H54 (cell line): ENCODE results near the gene PARVB.

Experiments used
- DNase-seq: peaks from one replicate; pipeline ENCODE4 v3.0.0; 2011; ENCODE audit warnings: low spot score, mixed read lengths; ENCODE audit not compliant: insufficient read length
- FAIRE-seq: peaks from 3 replicates; lab custom pipeline; 2011; peaks lifted over from hg19 to GRCh38; lab: Jason Lieb, UNC
- POLR2A ChIP-seq: IDR thresholded peaks from 2 replicates; pipeline ENCODE4 v1.6.1; 2011; ENCODE audit warnings: low read depth, mild to moderate bottlenecking, low read length

The PARVB gene

GRCh38 chr22:44024288-44024921 lies at the start of gene PARVB:
TSS of gene PARVB (plus strand) at chr22:44024302. CDS start at chr22:44024340, 38 bp downstream.
- no peak for TF ChIP-seq POLR2A
- DNase-seq (no peak), FAIRE-seq (no peak)

GRCh38 chr22:43975041-43975440 lies 49.1 kb upstream of the PARVB start:
- no peak for DNase-seq
- FAIRE-seq: no peak
- no peak for TF ChIP-seq POLR2A

- FAIRE-seq (no peak), DNase-seq (no peak)
- TF ChIP-seq POLR2A: no peak
Observed at GRCh38 chr22:43976861-43977795, 47.0 kb upstream of the PARVB start.

- FAIRE-seq (no peak), DNase-seq (no peak)
- TF ChIP-seq POLR2A: no peak
Observed at GRCh38 chr22:43978558-43978957, 45.5 kb upstream of the PARVB start.

- no peak for FAIRE-seq
- no peak for TF ChIP-seq POLR2A
- DNase-seq: no peak
Observed at GRCh38 chr22:43980579-43980978, 43.5 kb upstream of the PARVB start.

GRCh38 chr22:43980996-43981395 lies 43.1 kb upstream of the PARVB start:
- no peak for TF ChIP-seq POLR2A
- FAIRE-seq: no peak
- DNase-seq: no peak

- FAIRE-seq: no peak
- TF ChIP-seq POLR2A: no peak
- DNase-seq: no peak
Observed at GRCh38 chr22:43983808-43984207, 40.3 kb upstream of the PARVB start.

- no peak for TF ChIP-seq POLR2A
- DNase-seq (no peak), FAIRE-seq (no peak)
Observed at GRCh38 chr22:43985532-43985931, 38.6 kb upstream of the PARVB start.

- FAIRE-seq: no peak
Observed at GRCh38 chr22:43988116-43988820, 35.8 kb upstream of the PARVB start.

GRCh38 chr22:43988960-43989359 lies 35.1 kb upstream of the PARVB start:
- FAIRE-seq: no peak
- DNase-seq: no peak
- TF ChIP-seq POLR2A: no peak

More at GRCh38 chr22:43988116-43988820, 35.8 kb upstream of the PARVB start:
- no peak for TF ChIP-seq POLR2A
- no peak for DNase-seq

GRCh38 chr22:43990044-43990443 lies 34.1 kb upstream of the PARVB start:
- TF ChIP-seq POLR2A: no peak
- DNase-seq (no peak), FAIRE-seq (no peak)

- FAIRE-seq (no peak), DNase-seq (no peak)
- TF ChIP-seq POLR2A: no peak
Observed at GRCh38 chr22:43991316-43992020, 32.6 kb upstream of the PARVB start.

- peak; percentile 30 for FAIRE-seq
- peak; percentile 38 for DNase-seq
Observed at GRCh38 chr22:43992331-43992821, 31.7 kb upstream of the PARVB start.

More at GRCh38 chr22:43992331-43992821, 31.7 kb upstream of the PARVB start:
- TF ChIP-seq POLR2A: no peak
